HTERT RPE-1 (cell line): Measurements from ENCODE around the gene KPNA1.
"Not testable (repeated sequence)": the region's sequence is repeated elsewhere in the genome, so short reads cannot be mapped to it uniquely, and the experiment has no call there.

Source experiments
- in situ Hi-C: fragments of 300-500 bp; cut with MboI; formaldehyde crosslinking; loops from 4 replicates; pipeline ENCODE4 v1.14.3; 2020; ENCODE audit warnings: low sequenced_read_pairs

The KPNA1 gene

GRCh38 chr3:122520861-122521260 lies 6.1 kb upstream of the KPNA1 start:
- in situ Hi-C loops: no loop called here

- in situ Hi-C loops: no loop called here
Observed at GRCh38 chr3:122519693-122520092, 5.0 kb upstream of the KPNA1 start.

GRCh38 chr3:122516846-122517360 lies 2.2 kb upstream of the KPNA1 start:
- in situ Hi-C loops: no loop called here

- in situ Hi-C loops: no loop called here
Observed at GRCh38 chr3:122515870-122516269, 1.1 kb upstream of the KPNA1 start.

GRCh38 chr3:122515020-122515468 lies 305 bp upstream of the KPNA1 start:
- in situ Hi-C loops: no loop called here

GRCh38 chr3:122513386-122514122 lies 1.2 kb downstream of the KPNA1 start:
- in situ Hi-C loops: no loop called here

GRCh38 chr3:122512284-122512683 lies 2.5 kb downstream of the KPNA1 start:
- in situ Hi-C loops: no loop called here

- in situ Hi-C loops: no loop called here
Observed at GRCh38 chr3:122510878-122511535, 3.7 kb downstream of the KPNA1 start.

GRCh38 chr3:122508944-122509343 lies 5.8 kb downstream of the KPNA1 start:
- in situ Hi-C loops: not testable (repeated sequence)

GRCh38 chr3:122508135-122508914 lies 6.4 kb downstream of the KPNA1 start:
- in situ Hi-C loops: no loop called here

- in situ Hi-C loops: no loop called here
Observed at GRCh38 chr3:122506450-122506849, 8.3 kb downstream of the KPNA1 start.

- in situ Hi-C loops: no loop called here
Observed at GRCh38 chr3:122505676-122506075, 9.1 kb downstream of the KPNA1 start.

GRCh38 chr3:122502941-122503340 lies 11.8 kb downstream of the KPNA1 start:
- in situ Hi-C loops: no loop called here

GRCh38 chr3:122502139-122502538 lies 12.6 kb downstream of the KPNA1 start:
- in situ Hi-C loops: no loop called here

GRCh38 chr3:122500964-122501363 lies 13.8 kb downstream of the KPNA1 start:
- in situ Hi-C loops: not testable (repeated sequence)

- in situ Hi-C loops: no loop called here
Observed at GRCh38 chr3:122498152-122498551, 16.6 kb downstream of the KPNA1 start.

- in situ Hi-C loops: no loop called here
Observed at GRCh38 chr3:122497425-122497824, 17.3 kb downstream of the KPNA1 start.

GRCh38 chr3:122496508-122496907 lies 18.2 kb downstream of the KPNA1 start:
- in situ Hi-C loops: no loop called here

GRCh38 chr3:122493296-122493695 lies 21.4 kb downstream of the KPNA1 start:
- in situ Hi-C loops: no loop called here

GRCh38 chr3:122488262-122488973 lies 26.3 kb downstream of the KPNA1 start:
- in situ Hi-C loops: no loop called here

GRCh38 chr3:122484985-122485384 lies 29.8 kb downstream of the KPNA1 start:
- in situ Hi-C loops: no loop called here
